Peyer's patch (tissue), 4 donors: ENCODE results near the gene PTH1R.

ENCODE experiments used
- POLR2A ChIP-seq, 2 donors: fragments of 450-650 bp; IDR thresholded peaks; one replicate each; pipeline ENCODE4 v1.5.1; 2017; ENCODE audit warnings: antibody characterized with exemption in 2 of 2, mild to moderate bottlenecking in 2 of 2, moderate library complexity in 2 of 2
- TF ChIP-seq, protein P1 (sequence below), 6 experiments: fragments of 450-650 bp in 4 of 6; fragments of 200-600 bp in 2 of 6; sonication (generic) in 1 of 6; IDR thresholded peaks; one replicate each; pipeline ENCODE4 v1.5.1; 2017 to 2019; ENCODE audit warnings: antibody characterized with exemption in 6 of 6, mild to moderate bottlenecking in 3 of 6, moderate library complexity in 1 of 6

GRCh38 chr3:46849045-46849631 lies 28.4 kb upstream of the PTH1R start:
- TF ChIP-seq, protein P1, sequence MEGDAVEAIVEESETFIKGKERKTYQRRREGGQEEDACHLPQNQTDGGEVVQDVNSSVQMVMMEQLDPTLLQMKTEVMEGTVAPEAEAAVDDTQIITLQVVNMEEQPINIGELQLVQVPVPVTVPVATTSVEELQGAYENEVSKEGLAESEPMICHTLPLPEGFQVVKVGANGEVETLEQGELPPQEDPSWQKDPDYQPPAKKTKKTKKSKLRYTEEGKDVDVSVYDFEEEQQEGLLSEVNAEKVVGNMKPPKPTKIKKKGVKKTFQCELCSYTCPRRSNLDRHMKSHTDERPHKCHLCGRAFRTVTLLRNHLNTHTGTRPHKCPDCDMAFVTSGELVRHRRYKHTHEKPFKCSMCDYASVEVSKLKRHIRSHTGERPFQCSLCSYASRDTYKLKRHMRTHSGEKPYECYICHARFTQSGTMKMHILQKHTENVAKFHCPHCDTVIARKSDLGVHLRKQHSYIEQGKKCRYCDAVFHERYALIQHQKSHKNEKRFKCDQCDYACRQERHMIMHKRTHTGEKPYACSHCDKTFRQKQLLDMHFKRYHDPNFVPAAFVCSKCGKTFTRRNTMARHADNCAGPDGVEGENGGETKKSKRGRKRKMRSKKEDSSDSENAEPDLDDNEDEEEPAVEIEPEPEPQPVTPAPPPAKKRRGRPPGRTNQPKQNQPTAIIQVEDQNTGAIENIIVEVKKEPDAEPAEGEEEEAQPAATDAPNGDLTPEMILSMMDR (IDR thresholded peaks at IDR 0.05) = no peak
- no peak for TF ChIP-seq POLR2A (IDR thresholded peaks at IDR 0.05)
